ENCODE measurements around the gene MTMR8.

Gene MTMR8

GRCh38 chrX:64313624-64314023 is 81.6 kb downstream of the MTMR8 start:
- no peak for DNase-seq (ENCODE audit: low spot score)

GRCh38 chrX:64306712-64307111 is 88.5 kb downstream of the MTMR8 start:
- DNase-seq (ENCODE audit: low spot score), result no peak

- DNase-seq (ENCODE audit: low spot score), result no peak
Measured at GRCh38 chrX:64291123-64291522, 104.1 kb downstream of the MTMR8 start.

DNA sequence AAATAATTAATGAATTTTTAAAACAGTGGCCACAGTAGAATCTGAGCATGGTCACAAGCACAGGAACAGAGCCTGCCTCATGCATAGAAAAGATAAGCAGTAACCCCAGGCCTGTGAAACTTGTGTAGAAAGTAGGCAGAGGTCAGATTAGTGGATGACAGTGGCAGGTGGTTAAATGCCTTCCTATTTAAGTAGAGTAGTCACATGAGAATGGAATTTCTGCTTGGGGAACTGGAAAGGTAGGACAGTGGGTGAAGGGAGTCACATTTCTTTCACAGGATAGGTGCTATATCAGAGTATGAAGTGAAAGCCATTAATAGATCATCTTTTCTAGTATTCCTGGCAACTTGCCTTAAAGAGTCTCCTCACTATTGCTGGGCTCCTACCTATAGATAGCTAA is 130.0 kb downstream of the MTMR8 start:
- no peak for DNase-seq (ENCODE audit: low spot score)

DNA sequence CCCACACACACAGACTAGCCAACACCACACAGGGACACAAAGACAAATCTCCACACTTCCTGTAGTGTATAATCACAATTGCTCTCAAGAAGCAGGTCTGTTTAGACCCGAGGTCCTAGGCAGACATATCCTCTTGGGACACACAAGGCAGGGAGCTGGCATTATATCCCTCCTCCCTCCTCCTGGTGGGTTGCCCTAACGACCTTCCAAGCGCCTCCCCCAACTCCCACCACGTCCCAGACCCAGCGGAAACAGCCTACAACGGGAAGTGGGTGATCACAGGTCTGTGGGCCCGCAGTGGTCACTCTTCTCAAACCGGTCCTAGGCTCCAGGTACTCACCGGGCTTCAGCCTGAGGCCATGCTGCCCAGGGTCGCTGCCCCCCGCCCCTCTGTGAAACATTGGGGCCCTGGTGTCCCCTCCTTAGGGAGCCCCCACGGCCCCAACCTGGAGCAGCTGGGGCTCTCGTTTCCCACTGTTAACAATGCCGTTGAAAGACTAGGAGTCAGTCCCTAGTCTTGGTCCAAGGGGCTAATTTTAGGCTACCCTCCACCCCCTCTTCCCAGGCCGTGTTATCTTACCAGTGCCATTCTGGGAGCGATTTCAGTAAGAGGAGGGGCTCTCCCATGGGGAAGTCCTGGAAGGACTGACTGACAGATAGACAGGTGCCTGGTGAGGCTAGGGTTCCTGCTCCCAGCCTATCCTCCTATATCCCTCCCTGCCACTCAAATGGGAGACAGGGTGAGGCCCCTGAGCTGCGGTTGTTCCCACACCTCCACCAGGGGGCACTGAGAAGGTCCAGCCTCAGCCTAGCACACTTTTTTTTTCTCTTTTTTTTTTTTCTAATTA is 164.9 kb downstream of the MTMR8 start, which contains the start of gene ASB12:
Gene ASB12, minus strand, starts transcription at position 485 of the 848 bp plus-strand sequence. CDS start 4,957 bp downstream, outside the sequence.
- DNase-seq (ENCODE audit: low spot score), result peak; percentile 35

GRCh38 chrX:64229154-64229553 is 166.1 kb downstream of the MTMR8 start:
- no peak for DNase-seq (ENCODE audit: low spot score)
